ENCODE measurements around the gene CTDNEP1.

CTDNEP1 gene

DNA sequence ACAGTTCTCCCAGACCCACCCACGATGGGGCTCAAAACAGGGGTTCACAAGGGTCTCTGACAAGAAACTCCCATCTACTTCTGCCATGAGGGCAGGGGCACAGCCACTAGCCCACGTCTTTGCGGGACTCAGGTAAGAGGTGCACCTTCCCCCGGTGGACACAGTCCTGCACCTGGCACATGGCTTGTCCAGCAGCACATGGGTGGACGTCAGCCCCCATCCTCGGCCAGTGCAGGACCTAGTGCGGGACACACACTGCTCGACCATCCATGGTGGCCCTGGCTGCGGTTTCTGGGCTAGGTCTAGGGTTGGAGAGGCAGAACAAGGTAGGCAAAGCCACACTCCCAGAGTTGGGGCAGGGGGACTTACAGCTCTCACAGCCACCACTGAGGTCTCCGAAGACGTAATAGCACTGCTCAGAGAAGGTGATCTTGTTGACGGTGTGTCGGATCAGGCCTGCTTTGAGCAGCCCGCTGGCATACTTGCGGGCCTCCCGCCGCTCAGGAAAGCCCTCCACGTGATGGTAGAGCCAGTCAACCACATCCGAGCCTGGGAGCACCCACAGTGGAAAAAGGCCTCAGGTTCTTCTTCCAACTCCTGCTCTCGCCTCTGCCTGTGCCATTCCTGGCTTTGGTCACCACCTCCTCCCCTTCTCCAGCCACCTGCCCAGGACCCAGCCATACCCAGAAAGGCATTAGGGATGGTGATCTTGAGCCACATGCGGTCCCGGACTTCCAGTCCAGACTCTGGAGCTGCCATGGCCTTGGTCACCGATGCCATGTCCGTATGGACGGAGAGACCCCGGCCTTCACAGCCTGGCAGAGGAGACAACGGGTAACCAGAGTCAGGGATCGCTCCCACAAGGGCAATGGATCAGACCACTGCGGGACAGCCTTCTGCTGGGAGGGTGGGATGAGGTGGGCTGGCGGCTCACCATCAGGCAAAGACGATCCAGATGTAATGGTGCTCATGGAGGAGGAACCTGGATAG, 24.5 kb downstream of the CTDNEP1 start:
- DNase-seq, result no peak

DNA sequence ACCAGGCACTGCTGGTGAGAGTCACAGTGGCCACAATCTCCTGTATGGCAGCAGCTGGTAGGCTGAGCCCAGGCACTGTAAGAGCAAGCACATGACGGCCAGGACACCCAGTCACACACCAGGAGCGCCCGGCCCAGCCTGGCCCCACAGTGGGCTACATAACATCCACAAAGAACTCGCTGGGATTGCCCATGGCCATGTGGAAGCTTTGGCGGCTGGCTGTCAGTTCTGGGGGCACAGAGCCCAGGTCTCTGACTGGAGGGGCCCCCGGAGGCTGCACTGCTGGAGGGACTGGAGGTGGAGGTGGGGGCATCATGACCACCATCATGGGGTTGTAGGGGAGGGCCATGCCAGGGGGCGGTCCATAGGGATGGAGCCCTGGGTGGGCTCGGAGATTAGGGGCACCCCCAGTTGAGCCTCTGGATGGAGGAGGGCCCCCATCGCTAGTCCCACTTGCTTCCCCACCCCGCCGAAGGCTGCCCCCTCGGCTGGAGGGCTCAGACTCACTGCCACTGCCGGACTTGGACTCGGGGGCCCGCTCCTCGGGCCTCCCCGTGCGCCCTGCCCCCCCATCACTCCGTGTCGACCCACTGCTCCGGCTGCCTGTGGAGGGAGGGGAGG, 25.7 kb downstream of the CTDNEP1 start:
- no peak for DNase-seq

DNA sequence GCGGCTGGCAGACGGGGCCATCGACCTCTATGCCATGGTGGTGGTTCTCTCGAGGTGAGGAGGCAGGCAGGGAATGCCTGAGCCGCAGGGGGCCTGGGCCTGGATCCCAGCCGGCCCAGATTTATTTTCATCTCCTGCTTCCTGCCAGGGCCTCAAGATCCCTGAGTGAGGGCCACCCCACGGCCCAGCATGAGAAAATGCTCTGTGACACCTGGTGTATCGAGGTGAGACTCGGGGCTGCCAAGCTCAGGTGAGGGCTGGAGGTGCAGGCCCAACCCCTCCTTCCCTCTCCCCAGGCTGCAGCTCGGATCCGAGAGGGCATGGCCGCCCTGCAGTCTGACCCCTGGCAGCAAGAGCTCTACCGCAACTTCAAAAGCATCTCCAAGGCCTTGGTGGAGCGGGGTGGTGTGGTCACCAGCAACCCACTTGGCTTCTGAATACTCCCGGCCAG, 26.8 kb downstream of the CTDNEP1 start:
- no peak for DNase-seq

DNA sequence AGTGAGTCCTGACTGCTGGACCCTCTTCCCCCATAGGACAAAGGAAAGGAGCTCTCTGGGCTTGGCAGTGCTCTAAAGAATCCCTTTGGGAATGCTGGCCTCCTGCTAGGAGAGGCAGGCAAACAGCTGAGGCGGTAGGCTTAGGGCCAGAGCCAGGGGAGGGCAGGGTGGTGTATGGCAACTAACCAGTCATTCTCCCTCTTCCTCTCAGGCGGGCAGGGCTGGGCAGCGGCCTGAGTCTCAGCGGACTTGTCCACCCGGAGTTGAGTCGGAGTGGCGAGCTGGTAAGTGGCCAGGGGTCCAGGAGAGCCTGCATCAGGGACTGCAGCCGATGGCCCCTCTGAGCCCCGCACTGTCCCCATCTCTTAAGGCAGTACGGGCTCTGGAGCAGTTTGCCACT, 27.4 kb downstream of the CTDNEP1 start:
- no peak for DNase-seq

DNA sequence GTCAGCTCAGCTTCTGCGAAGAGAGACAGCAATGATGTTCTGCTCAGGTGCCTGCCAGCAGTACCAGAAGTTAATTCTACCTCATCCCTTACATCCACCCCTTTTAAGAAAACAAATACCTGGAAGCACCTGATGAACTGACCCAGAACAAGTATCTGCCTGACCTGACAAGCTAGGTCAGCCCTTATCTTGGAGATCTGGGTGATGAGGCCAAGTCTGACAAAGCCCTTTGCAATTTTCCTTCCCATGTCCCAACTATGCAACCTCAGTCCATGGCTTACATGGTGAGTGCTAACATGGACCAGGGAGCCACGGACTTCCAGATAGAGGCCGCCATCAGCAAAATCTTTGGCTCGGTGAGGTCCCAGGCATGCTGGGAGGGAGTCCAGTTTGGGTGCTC, 28.2 kb downstream of the CTDNEP1 start:
- no peak for DNase-seq

DNA sequence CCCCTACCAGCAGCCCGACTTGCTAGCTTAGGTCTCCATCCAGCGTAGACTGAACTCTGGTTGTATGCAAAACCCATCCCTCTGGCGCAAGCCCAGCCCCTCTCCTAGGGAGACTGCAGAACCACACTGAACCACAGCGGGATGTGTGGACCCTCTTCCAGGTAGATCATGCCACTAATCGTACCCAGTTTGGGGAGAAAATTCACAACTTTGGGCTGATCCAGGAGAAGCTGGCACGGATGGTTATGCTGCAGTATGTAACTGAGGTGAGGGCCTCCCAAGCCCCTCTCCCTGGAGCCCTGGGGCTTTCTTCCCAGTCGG, 28.6 kb downstream of the CTDNEP1 start:
- no peak for DNase-seq

DNA sequence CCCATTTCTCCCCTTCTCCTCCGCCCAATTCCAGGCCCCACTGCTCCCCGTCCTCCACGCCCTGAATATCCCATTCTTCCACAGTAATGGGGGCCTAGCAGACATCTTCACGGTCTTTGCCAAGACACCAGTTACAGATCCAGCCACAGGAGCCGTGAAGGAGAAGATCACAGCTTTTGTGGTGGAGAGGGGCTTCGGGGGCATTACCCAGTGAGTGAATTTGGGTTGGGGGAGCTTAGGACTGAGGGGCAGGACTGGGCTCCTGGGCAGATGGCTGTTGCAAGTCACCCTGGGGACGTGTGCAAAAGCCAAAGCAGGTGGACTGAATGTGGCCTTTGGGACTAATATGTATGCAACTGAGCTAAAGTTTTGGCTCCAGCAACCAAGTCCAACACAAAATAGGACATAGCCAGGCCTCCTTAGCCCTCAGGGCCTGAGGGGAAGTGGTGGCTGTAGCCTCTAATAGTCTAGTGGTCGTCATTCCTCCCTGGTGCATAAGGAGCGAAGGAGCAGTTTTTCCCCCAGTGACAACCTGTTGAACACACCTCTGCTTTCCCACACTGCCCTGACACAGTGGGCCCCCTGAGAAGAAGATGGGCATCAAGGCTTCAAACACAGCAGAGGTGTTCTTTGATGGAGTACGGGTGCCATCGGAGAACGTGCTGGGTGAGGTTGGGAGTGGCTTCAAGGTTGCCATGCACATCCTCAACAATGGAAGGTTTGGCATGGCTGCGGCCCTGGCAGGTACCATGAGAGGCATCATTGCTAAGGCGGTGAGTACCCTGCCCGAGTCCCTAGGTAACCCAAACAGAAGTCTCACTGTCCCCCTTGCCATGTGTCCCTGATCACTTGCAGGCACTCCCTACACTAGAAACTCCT, 29.2 kb downstream of the CTDNEP1 start:
- DNase-seq, result no peak

DNA sequence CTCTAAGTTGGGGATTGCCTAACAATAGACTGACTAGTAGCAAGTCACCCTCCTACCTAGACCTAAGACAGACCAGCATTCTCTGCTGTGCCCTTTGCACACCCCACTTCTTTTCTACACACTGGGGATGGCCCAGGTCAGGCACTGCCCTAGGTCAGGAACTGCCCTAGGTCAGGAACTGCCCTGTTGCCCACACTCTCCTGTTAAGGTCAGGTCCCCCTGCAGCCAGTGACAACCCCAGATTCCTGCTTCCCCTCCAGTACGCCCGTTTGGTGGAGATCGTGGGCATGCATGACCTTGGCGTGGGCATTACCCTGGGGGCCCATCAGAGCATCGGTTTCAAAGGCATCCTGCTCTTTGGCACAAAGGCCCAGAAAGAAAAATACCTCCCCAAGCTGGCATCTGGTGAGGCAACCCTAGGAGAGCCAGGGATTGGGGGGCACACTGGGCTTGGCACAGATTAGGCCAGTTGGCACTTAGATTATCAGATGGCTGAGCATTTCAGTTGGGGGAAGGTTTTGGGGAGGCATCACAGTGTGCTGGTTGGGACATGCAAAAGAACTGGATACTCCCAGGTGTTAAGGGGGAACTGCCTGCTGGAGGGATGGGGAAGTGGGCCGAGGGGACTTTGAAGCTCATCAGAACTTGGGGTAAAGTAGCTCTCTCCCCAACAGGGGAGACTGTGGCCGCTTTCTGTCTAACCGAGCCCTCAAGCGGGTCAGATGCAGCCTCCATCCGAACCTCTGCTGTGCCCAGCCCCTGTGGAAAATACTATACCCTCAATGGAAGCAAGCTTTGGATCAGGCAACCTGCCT, 30.0 kb downstream of the CTDNEP1 start:
- no peak for DNase-seq

DNA sequence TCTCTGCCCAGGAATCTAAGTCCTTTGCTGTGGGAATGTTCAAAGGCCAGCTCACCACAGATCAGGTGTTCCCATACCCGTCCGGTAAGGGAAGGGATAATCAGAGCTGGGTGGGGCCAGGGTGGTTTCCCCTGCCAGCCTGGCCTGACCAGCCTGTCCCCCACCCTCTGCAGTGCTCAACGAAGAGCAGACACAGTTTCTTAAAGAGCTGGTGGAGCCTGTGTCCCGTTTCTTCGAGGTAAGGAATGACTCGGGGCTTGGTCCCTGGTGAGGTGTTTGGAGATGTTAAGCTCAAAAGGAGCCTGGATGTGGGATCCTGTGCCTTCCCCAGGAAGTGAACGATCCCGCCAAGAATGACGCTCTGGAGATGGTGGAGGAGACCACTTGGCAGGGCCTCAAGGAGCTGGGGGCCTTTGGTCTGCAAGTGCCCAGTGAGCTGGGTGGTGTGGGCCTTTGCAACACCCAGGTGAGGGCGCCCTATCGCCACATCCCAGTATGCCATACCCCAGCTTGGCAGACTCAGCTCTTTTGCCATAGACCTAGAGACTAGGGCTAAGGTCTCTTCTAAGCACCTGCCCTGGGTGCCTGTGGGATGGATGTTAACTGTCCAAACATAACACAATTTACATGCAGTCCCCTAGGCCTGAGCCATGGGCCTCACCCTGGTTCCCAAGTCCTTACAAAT, 30.8 kb downstream of the CTDNEP1 start:
- DNase-seq, result peak; percentile 29

DNA sequence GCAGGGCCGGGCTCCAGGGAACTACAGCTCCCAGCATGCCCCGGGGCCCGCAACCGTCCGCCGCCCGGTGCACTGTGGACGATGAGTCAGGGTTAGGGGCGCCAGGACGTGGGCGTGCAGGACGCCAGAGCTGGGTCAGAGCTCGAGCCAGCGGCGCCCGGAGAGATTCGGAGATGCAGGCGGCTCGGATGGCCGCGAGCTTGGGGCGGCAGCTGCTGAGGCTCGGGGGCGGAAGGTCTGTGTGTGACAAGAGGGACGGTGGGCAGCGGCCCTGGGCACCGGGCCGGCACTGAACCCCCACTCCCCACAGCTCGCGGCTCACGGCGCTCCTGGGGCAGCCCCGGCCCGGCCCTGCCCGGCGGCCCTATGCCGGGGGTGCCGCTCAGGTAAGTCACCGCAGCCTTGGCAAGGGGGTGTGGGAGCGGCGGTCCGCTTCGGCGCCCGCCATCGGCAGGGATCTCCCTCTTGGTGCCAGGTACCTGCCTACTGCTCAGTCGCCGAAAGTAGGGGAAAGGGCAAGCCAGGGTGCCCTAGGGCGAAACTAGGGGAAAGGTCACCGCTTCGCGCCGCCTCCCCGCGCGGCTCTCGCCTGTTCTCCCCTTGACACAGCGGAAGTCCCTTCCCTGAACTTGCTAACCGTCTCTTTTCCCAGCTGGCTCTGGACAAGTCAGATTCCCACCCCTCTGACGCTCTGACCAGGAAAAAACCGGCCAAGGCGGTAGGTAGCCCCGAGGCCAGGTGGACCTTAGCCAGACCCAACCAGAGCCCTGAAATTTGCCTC, 31.5 kb downstream of the CTDNEP1 start, which contains the start of the genes ACADVL and DLG4:
ACADVL (plus strand) TSS at position 127 of the 781 bp plus-strand sequence; CDS start at position 174, 47 bp downstream.
DLG4 (minus strand) TSS at position 25 of the 781 bp plus-strand sequence.
- peak; percentile 12 for DNase-seq

DNA sequence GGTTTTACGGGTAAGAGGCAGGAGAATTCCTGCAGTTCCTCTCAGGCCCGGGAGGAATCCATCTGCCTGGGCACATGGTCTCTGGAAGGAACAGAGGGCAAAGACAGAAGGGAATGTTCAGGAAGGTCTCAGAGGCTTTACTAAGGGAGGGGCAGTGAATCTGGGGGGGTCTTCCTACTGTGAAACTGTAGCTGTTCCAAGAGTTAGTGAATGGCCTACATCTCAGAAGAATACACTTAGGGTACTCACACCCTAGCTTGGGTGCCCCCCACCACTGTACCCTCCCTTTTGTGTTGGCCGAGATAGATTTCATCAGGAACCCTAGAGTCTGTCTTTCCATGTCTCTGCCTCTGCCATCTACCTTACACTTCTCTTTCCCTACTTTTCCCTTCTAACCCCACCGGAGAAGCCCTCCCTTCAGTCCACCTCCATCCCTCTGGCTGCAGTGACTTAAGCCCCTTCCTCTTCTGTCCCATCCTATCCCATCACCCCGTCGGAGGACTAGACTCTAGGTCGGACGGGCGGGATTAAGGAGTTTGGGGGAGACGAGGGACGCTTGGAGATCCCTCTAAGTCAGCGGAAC, 32.2 kb downstream of the CTDNEP1 start:
- DNase-seq, result no peak

DNA sequence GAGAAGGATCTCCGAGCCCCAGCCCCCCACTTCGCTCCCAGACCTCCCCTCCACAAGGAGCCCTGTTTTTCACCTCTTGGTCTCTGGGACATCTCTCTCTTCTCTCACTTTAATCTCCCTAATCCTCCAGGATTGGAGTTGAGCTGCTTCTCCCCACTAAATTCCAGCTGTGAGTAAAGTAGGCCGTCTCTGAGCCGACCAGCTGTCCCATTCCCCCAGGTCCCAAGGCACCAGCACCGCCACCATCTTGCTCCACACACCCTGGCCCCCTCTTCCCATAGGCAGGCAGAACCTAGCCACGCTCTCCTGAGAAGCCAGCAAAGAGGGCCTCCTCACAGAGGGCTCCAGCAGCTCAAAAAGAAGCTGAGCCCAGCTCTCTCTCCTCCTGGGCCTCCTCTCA, 32.8 kb downstream of the CTDNEP1 start:
- DNase-seq, result no peak

DNA sequence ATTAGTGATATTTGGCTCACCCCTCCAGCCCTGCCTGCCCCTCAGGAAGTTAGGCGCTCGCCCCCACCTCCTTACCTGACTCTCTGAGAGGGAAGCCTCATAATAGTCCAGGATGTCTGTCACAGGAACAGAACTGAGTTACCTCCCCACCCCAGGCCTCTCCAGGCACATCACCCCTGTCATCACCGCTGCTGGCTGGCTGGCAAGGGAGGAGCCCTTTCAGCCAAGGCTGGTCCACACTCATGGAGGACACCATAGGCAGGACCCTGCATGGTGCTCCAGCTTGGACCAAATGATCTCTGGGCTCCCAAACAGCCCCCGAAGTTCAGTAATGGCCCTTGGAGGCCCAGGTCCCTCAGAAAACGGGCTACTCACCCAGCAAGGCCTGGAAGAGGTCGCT, 33.4 kb downstream of the CTDNEP1 start:
- DNase-seq, result no peak

DNA sequence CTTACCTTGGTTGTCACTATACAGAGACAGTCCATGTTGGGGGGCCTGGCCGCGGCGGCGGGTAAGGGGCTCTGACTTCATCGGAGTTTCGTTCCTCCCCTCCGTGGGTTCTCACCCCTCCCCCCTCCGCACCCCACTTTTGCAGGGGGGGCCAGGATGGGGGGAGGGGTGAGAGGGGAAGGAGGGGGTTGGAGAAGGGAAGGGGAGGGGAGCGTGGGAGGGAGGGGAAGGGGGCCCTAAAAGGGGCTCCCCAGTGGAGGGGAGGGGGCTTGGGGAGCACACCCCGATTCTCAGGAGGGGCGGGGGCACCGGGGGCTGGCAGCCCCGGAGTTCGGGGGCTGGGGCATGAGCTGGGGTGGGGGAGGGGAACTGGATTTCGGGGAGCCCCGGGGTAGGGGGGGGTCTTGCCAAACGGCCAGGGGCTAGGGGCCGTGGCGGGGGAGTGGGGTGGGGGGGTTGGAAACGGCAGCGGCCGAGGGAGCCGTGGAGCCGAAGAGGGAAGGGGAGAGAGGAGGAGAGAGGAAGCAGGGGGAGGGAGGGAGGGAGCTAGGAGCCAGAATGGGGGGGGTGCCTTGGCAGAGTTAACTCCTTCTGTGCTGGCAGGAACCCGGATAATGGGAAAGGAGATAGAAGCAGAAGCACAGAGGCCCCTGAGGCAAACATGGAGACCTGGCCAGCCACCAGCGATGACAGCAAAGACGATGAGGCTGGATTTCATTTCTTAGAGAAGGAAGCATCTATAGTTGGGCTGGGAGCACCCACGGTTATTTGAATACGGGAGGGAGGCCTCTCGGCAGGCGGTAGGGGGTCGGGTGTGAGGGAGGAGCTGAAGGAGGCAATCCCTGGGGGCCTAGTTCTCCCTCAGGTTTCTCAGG, 34.2 kb downstream of the CTDNEP1 start:
- DNase-seq, result no peak

DNA sequence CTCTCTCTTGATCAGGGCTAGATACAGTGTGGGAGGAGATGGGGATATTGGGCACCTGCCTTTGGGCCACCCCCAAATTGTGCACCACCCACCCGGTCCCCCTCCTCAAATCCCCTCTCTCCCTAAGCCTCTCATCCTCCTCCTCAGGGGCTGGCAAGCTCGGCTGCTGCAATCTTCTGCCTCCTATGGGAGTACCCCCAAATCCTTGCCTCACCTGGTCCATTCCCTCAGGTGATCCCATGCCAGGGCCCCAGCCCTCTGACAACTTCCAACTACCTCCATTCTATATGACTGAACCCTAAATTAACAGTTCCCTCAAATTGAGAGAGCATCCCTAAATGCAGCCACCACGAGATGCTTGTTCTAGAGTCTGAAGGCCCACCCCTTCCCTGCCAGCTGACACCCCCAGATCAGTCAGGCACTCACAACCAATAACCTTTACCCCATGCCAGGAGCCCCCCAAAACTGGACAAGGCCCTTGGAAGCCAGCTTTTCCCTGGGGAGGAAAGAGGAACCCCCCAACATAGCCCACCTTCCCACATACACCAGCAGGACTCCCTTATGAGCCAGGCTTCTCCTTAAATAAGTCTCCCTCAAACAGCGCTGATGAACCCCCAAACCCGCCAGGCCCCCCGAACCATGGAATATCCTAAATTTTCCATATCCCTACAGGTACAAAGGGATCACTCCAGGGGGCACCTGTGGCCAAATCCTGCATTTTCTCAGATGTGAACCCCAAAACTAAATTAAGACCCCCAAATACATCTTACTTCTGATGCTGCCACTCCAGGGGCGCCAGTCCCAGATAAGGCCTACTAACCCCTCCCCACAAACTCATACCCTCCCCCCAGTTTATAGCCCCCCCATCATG, 35.1 kb downstream of the CTDNEP1 start:
- no peak for DNase-seq

DNA sequence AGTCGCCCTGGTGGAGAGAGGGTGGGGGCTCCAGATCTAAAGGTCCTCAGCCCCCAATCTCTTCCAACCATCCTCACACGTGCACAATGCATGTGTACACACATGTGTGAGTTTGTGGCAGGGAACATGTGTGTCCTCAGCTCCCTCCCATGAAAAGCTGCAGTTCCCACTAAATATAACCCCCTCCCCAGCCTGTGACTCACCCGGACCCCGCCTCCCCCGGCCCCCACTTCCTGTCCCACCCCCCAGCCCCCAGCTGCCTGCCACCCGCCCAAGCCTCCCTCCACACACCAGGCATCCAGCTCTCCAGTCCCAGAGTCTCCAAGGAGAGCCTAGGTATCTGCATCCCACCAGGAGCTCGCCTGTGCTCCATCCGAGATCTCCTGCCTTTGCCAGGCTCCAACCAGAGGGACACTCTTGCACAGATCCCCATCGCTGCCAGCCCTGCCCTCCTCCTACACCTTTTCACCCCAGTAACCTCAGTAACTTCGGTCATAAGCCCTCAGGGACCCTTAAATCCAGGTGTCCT, 35.8 kb downstream of the CTDNEP1 start:
- DNase-seq, result no peak

DNA sequence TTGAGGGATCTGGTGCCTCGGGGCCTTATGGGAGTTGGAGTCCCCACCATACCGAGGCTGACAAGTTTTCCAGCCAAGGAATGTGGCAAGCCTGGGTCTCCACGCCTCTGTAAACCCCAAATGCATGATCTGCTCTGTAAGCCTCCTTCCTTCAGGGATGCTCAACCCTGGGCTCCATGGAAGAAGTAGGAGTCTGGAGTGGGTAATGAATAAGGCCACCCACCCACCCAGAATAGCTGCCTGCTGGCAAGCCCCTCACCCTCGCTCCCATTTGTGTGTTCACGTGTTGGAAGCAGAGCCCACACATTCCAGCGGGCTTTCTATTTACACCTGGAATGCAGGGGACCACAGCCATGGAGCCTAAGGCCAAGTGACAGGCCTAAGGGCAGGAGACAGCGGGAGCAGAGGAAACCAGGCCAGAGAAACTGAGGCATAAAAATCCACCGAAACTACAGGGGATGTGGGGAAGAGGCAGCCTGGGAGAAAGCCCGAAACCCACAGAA, 36.3 kb downstream of the CTDNEP1 start:
- no peak for DNase-seq

Data from NCI-H1092 treated with DMSO at 0.1 percent for 48 hours (cell line).